ENCODE results near the gene MED7.

Gene MED7

DNA sequence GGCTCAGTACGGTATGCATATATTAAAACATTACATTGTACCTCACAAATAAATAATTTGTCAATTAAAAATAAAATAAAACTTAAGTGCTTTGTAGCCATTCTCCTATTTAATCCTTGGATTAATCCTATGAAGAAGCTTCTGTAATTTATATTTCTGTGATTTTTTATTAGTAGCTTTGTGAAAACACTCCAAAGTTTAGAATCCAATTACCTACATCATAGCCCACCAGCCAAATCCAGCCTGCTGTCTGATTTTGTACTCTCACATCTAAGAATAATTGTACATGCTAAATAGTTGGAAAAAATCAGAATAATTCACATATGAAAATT lies 10.4 kb downstream of the MED7 start:
- no peak overlapping the region for H3K4me3 ChIP-seq (ENCODE audit: low read depth, low read length)
- ChIA-PET CTCF (interaction anchor here (0.9 to 3.8 kb wide), 9 partner anchors 10 to 1993 kb away, joined by 3 to 22 read pairs (median 4); partner anchors contain the start of gene MED7), POLR2A (no interaction called here)
- no peak for DNase-seq (ENCODE audit: low read depth, low spot score)
- TF ChIP-seq, protein P1, sequence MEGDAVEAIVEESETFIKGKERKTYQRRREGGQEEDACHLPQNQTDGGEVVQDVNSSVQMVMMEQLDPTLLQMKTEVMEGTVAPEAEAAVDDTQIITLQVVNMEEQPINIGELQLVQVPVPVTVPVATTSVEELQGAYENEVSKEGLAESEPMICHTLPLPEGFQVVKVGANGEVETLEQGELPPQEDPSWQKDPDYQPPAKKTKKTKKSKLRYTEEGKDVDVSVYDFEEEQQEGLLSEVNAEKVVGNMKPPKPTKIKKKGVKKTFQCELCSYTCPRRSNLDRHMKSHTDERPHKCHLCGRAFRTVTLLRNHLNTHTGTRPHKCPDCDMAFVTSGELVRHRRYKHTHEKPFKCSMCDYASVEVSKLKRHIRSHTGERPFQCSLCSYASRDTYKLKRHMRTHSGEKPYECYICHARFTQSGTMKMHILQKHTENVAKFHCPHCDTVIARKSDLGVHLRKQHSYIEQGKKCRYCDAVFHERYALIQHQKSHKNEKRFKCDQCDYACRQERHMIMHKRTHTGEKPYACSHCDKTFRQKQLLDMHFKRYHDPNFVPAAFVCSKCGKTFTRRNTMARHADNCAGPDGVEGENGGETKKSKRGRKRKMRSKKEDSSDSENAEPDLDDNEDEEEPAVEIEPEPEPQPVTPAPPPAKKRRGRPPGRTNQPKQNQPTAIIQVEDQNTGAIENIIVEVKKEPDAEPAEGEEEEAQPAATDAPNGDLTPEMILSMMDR (IDR thresholded peaks at IDR 0.05; ENCODE audit: insufficient read depth, low read length, missing control alignments): no peak

GRCh38 chr5:157130925-157131324 lies 11.7 kb downstream of the MED7 start:
- H3K4me3 ChIP-seq (ENCODE audit: low read depth, low read length): no peak overlapping the region
- TF ChIP-seq, protein P1 (IDR thresholded peaks at IDR 0.05; ENCODE audit: insufficient read depth, low read length, missing control alignments): no peak
- ChIA-PET CTCF (interaction anchor here (1.1 to 1.7 kb wide), 2 partner anchors 279 to 1431 kb away, joined by 3 to 4 read pairs; no protein-coding TSS in a partner anchor), POLR2A (no interaction called here)
- no peak for DNase-seq (ENCODE audit: low read depth, low spot score)

- no peak for DNase-seq (ENCODE audit: low read depth, low spot score)
- ChIA-PET CTCF (no interaction called here), POLR2A (no interaction called here)
- H3K4me3 ChIP-seq (ENCODE audit: low read depth, low read length): no peak overlapping the region
- TF ChIP-seq, protein P1 (IDR thresholded peaks at IDR 0.05; ENCODE audit: insufficient read depth, low read length, missing control alignments): no peak
These were observed 21.0 kb downstream of the MED7 start for GRCh38 chr5:157121709-157122108.

DNA sequence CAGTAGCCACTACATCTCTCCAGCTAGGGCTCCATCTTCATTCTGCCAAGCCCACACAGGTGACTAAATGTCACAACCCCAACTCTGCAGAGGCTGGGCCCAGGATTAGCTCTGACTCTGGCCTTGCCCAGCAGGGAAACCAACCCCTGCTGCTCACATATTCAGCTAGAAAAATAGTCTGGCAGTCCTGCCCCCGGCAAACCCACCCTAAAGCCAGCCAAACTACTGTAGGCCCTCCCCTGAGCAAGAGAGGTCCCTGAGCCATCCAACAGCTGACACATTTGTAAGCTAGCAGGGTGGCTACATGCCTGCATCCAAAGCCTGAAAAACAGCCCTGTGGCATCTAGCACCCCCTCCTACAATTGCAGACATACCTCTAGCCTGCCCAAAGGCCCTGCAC lies 22.6 kb downstream of the MED7 start:
- TF ChIP-seq, protein P1 (IDR thresholded peaks at IDR 0.05; ENCODE audit: insufficient read depth, low read length, missing control alignments): no peak
- POLR2A ChIA-PET: no interaction called here
- CTCF ChIA-PET: no interaction called here
- DNase-seq (ENCODE audit: low read depth, low spot score): no peak
- H3K4me3 ChIP-seq (ENCODE audit: low read depth, low read length): no peak overlapping the region

DNA sequence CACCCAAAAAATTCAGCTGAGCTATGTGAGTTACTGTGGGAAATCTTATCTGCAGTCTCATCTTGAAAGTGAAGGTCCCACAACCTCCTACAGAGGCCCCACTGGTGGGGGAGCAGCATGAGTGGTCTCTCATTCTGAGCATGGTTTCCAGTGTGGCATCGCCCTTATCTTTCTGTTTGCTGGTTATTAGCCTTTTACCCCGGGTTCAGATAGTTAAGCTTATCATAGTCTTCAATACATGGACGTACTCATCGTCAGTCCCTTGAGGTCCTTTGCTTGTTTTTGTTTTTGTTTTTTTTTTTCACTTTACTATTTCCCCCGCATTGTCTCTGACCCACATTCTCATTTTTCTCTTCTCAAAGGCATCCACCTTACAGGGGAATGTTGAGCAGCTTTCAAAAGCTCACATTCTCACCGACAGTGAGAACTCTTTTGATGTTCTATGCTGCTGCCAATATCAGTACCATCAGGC lies 26.1 kb downstream of the MED7 start:
- ChIA-PET POLR2A (no interaction called here), CTCF (interaction anchor here (2.0 kb wide), 1 partner anchor 16 kb away, joined by 8 read pairs; no protein-coding TSS in a partner anchor)
- TF ChIP-seq, protein P1 (IDR thresholded peaks at IDR 0.05; ENCODE audit: insufficient read depth, low read length, missing control alignments): no peak
- DNase-seq (ENCODE audit: low read depth, low spot score): no peak
- no peak overlapping the region for H3K4me3 ChIP-seq (ENCODE audit: low read depth, low read length)

GRCh38 chr5:157115502-157115901 lies 27.2 kb downstream of the MED7 start:
- POLR2A ChIA-PET: no interaction called here
- TF ChIP-seq, protein P1 (IDR thresholded peaks at IDR 0.05; ENCODE audit: insufficient read depth, low read length, missing control alignments): no peak
- DNase-seq (ENCODE audit: low read depth, low spot score): no peak
- CTCF ChIA-PET: interaction anchor here (2.0 kb wide), 1 partner anchor 17 kb away, joined by 8 read pairs; no protein-coding TSS in a partner anchor
- no peak overlapping the region for H3K4me3 ChIP-seq (ENCODE audit: low read depth, low read length)
